HG03460 (cell line): ENCODE results near the gene BNIP5.
"Not testable (repeated sequence)": the region's sequence is repeated elsewhere in the genome, so short reads cannot be mapped to it uniquely, and the experiment has no call there.

Experiments used
- ATAC-seq: cut with Tn5 transposase; IDR thresholded peaks from one replicate; pipeline ENCODE4 v1.9.1; 2021; ENCODE audit not compliant: unreplicated experiment

BNIP5 gene

DNA sequence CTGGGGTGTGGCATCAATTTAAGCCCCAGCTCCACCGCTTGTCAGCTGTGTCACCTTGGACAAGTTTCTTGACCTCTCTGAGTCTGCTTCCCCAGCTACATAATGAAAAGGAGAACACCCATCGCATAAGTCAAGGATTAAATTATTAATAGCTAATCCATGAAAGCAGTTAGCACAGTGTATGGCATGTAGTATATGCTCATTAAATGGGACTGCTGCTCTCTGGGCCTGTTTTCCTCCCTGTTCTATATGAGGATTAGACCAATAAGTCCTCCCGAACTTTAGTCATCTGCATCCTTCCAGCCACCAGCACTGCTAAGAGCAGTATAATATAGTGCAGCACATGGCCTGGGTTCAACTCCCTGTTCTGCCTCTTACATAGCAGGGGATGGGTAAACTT, 31.1 kb upstream of the BNIP5 start:
- no peak for ATAC-seq

DNA sequence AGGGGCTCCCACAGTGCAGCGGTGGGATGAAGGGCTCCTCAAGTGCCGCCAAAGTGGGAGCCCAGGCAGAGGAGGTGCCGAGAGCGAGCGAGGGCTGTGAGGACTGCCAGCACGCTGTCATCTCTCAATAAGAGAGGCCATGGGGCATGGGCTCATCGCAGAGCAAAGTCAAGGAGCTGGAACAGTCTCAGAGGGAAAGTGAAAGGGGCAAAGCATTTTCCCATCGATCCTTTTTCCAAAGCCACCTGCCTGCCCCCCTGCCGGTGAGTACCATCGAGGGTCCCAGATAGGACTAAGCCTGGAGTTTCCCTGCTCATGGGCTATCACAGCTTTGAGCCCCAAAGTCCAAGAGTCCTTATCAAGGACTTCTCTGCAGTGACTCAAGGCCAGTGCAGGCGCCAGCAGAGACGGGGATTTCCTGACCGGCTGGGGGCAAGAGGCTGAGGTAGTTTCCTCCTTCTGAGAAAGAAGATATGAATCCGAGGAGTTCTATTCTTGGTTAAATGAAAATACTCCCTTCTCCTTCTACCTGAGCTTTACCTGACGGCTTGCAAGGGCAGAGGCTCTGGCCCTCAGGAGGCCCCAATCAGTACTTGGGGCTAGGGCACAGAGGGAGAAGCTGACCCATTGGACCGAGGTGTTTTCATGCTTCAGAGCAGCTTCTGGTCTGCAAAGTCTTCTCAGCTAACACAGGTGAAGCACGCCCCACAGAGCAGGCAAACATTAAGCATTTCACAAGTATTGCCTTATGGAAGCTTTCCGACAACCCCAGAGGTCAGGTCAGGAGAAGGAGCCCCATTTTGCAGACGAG, 28.2 kb upstream of the BNIP5 start:
- no peak for ATAC-seq

DNA sequence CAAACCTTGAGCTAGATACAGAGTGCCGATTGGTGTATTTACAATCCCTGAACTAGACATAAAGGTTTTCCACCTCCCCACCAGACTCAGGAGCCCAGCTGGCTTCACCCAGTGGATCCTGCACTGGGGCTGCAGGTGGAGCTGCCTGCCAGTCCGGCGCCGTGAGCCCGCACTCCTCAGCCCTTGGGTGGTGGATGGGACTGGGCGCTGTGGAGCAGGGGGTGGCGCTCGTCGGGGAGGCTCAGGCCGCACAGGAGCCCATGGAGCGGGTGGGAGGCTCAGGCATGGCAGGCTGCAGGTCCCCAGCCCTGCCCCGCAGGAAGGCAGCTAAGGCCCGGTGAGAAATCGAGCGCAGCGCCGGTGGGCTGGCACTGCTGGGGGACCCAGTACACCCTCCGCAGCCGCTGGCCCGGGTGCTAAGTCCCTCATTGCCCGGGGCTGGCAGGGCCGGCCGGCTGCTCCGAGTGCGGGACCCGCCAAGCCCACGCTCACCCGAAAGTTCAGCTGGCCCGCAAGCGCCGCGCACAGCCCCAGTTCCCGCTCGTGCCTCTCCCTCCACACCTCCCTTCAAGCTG, 27.5 kb upstream of the BNIP5 start:
- not testable (repeated sequence) for ATAC-seq

DNA sequence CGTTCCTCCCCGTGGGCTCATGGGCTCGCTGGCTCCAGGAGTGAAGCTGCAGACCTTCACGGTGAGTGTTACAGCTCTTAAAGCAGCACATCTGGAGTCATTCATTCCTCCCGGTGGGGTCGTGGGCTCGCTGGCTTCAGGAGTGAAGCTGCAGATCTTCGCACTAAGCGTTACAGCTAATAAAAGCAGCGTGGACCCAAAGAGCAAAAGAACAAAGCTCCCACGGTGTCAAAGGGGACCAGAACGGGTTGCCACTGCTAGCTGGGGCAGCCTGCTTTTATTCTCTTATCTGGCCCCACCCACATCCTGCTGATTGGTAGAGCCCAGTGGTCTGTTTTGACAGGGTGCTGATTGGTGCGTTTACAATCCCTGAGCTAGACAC, 26.7 kb upstream of the BNIP5 start:
- not testable (repeated sequence) for ATAC-seq

DNA sequence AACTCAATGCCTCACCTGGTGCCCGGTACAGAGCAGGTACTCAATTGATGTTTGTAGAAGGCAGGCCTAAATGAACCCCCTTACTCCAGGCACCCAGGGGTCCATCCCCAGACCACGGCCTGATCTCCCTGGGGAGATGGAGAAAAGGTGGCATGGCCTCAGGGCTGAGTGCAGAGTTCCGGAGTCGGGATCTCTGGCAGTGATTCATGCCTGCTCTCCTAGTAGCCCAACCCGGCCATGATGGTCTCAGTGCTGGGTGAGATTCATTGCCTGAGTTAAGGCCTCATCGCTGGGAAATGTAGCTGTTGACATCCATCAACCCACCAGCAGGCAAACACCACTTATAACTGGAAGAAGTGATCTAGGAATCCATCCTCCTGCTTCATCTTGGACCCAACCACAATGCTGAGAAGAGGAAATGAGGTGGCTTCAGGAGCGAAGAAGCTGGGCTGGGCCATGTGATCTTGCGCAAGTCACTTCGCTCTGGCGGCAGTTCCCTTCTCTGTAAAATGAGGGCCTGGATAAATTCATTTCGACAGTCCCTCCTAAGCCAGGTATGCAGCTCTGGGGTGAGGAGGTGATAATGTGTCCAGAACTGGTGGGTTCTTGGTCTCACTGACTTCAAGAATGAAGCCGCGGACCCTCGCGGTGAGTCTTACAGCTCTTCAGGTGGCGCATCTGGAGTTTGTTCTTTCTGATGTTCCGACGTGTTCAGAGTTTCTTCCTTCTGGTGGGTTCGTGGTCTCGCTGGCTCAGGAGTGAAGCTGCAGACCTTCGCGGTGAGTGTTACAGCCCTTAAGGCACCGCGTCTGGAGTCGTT, 26.1 kb upstream of the BNIP5 start:
- ATAC-seq: no peak

DNA sequence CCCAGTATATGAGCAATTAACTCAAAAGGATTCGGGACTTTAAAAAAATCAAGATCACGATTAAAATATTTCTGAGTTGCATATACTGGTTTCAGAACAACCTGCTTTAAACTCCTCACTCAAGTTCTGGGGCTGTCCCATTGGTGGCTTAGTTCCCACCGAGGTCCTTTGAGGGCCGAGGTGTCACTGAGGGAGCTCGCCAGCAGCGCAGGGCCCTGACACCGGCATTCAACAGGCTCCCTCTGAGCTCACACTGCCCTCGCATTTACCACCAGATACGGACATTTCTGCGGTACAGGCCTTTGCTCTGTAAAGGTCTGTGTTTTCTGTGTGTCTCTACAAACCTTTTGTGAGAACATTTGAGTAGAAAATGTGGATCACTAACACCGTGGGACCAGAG, 24.4 kb upstream of the BNIP5 start:
- no peak for ATAC-seq

DNA sequence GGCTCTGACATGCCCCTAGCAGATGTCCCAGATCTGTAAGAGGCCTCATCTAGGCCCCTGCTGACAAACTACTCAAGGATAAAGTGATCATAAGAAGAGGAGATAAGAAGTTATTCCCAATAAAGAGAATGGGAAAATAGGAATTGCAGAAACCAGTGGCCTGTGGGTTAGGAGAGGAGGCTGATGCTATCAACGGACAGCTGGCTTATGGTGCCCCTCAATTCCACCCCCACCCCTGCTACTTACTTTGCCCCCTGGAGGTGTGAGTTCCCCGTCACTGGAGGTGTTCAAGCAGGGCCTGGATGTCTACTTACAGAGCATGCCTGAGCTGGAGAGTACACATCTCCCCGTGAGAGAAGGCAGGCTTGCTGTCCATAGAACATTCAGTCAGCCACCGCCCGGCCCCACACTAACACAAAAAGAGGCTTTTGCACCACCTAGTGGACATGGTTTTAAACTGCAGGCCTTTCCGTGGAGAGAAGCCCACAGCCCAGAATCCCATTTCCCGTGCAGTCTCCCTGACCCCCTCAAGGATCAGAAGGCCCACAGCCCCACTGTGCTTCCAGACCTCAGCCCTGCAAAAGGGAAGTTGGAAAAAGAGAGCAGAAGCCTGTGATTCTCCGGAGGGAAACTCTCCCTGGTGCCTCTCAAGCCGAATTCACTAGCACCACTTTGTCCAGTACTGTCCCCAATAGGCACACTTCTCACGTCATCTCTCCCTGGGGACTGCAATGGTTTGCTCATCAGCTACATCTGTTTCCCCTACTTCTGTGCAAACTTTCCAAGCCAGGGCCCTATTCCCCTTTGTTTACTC, 23.8 kb upstream of the BNIP5 start:
- ATAC-seq: no peak

DNA sequence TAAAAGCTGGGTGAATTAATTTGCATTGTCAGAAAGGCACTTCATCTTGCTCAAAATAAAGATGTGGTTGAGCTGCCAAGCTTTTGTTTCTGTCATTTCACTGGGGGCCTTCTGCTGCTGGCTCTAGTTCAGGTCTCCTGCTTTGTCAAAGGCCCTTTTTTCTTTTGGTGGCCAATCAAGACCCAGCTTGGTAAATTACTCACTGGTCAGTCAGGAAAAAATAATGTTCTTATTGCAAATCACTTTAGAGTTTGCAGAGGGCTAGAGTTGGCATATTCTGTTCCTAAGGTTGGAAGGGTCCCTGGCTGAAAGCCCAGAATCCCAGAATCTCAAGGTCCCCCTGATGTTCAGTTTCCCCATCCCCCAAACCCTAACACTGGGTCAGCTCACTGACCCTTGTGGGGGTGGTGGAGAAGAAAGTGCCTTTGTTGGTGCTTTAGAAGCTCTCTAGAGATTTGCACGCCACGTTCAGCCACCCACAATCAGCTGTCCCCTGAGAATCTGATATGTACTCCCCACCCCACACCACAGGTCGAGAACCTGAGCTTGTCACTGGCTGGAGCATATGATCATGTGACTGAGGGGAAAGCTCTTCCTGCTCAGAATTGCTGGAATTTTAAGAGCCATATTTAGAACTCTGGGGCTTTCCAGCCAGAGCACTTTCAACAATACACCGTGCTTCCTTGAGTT, 21.7 kb upstream of the BNIP5 start:
- no peak for ATAC-seq

DNA sequence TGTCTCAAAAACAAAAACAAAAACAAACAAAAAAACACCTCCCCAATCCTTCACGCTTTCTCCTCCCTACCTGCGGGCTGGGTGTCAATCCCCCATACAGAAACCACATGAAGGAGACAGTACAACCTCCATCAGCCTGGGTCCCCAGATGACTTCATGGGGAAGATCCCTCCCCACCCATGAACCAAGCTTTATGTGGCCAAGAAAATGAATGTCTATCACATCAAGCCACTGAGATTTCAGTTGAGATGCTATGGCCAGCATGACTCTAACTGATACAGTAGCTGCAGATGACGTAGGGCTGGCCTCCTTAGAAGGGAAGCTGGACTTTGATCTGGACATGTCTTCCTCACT, 21.2 kb upstream of the BNIP5 start:
- no peak for ATAC-seq

DNA sequence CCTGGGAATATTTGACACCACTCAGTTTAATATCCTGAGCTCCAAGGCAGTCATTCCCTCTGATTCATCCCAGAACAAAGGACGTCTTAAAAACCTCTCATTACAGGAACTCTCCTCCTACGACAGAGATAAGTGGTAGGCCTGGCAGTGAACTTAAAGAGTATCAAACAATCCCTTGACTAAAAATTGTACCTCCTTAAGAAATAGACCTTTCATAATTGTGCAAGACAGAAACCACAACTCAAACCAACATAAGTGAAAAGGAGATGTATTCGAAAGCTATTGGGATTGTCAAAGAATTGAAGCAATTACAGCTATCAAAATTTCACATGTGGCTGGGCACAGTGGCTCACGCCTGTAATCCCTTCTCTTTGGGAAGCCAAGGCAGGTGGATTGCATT, 19.1 kb upstream of the BNIP5 start:
- no peak for ATAC-seq

DNA sequence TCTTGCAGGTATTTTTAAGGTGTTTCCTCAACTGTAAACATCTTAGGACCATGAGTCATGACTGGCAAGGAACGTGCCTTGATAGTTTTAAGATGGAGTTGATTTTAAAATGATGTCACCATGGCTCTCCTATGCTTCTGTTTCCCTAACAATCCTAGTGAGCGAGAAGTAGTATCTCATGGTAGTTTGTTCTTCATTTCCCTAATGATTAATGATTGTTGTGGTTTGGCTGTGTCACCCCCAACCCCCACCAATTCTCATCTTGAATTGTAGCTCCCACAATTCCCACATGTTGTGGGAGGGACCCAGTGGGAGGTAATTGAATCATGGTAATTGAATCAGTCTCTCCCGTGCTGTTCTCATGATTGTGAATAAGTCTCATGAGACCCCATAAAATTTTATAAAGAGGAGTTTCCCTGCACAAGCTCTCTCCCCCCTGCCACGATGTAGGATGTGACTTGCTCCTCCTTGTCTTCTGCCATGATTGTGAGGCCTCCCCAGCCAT, 16.8 kb upstream of the BNIP5 start:
- no peak for ATAC-seq

DNA sequence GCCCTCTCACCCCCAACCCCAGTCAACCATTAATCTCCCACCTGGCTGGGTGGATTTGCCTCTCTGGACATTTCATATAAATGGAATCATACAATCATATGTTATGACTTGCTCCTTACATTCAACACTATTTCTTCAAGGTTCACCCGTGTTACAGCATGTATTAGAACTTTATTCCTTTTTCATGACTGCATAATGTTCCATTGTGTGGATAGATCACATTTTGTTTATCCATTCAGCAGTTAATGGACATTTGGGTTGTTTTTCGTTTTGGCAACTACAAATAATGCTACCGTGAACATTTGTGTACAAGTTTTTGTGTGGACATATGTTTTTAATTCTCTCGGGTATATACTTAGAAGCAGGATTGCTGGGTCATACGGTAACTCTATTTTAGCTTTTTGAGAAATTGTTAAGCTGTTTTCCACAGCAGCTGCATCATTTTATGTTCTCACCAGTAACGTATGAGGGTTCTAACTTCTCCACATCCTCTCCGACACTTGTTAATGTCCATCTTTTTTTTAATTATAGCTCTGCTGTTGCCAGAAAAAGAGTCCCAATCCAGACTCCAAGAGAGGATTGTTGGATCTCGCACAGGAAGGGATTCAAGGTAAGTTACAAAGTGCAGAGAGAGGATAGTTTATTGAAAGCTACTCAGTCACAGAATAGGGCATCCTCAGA, 15.9 kb upstream of the BNIP5 start:
- no peak for ATAC-seq

DNA sequence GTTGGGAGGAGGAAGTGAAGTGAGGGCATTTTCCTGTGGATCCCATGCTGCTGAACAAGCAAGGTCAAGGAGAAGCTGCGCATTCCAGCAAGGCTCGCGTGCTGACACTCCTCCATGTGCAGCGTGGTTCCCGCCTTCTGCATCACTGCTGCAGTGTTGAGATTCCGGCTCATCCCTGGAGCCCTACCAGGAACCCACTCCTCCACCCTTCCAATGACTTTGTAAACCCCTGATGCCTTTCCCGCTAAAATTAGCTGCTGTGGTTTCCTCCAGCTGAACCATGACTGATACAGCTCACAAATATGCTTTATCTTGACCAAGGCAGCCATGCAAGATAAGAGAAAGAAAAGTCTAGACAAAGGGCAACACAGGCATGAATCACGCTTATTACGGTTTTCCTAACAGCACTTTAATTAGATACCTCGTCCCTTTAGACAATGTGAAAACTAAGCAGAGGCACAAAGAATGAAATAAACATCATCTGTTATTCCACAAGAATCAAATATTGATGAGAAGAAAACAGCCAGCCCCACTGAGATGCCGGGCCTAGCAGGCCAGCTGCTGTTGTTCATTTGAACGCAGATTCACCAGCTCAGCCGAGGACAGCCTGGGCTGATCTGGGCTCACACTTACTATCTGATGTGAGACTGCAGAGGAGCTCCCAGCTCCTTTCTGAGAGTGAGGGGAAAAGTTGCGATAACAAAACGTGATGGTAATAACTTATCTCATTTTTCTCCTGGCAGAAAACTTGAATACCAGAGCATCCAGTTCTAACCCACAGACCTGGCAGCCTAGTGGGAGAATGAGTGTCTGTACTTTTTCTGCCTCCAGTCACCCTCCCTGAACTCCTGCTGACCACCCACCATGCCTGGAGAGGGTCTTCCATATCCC, 14.2 kb upstream of the BNIP5 start:
- ATAC-seq: no peak

DNA sequence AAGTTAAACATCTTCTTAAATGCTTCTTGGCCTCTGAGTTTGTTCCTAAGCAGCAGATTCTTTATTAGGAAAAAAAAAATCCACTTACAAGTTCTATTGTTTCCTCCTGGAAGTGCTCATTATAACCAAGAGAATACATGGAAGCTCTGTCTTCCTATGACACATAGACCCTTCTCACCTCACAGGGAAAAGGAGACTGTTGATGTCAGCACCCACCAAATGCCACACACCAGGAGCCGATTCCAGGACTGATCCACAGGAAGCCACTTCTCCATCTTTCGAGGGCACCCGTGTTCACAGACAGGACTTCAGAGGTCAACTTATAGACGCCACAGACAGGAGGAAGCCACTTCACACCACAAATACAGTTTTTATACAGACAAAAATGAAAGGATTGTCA, 13.4 kb upstream of the BNIP5 start:
- ATAC-seq: no peak

DNA sequence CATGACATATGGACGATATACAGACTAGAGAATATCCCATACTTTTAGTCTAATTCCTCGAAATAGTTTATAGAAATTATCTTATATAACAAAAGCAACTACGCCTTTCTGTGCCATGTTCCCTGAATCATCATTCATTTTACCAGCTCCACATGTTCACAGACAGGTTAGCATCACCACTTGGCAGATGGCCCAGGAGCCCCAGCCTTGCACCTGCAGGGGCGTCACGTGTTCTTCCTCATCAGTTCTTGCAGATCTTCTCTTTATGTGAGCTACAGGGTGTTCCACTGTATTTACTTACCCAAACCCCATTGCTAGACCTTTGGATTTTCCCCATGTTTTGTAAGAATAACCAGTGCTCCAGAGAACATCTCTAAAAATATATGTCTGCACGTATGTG, 12.6 kb upstream of the BNIP5 start:
- no peak for ATAC-seq

DNA sequence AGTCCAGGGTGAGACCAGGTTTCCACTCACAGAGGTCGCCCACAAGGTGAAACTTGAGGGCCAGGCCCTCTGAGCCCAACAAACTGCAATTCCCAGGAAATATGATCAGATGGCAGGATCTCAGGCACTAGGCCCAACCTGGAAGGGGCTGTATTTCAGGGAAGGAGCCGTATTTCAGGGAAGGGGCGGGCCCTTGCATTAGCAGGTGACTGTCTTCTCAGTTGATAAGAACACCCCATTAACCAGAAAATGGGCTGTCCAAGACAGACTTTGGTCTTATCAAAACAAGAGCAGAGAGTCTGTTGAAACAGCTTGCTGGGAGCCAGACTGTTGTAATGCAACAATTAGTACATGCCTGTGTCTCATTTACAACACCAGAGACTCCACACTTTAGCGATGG, 10.9 kb upstream of the BNIP5 start:
- ATAC-seq: no peak

DNA sequence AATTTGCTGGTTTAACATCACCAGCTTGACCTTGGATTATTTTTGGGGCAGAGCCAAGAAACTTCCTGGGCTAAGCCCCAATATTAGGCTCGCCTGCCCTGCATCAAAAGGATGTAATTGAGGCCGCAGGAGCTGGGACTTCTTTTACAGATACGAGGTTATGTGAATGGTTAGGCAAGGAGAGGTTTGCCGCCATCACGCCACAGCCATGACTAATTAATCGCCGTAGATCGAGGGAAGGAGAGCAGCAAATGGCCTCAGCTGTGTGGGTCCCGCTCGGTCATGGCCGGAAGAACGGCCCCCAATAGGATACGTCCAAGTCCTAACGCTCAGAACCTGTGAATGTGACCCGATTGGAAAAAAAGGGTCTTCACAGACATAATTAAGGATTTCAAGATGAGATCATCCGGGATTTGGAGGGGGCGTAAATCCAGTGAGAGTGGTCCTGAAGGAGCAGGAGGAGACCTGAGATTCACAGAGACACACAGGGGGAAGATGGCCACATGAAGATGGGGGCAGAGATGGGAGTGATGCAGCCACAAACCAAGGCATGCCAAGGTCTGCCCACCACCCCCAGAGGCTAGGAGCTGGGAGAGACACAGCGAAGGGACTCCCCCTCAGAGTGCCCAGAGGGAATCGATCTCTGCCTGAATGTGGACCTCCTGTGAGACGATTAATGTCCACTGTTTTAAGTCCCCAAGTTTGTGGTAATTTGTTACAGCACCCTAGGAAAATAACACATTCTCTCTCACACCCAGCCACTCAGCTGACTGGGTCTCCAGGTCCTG, 10.0 kb upstream of the BNIP5 start:
- no peak for ATAC-seq
